Measurements from ENCODE around the gene B3GAT3.
A peak's percentile ranks its signal among the peaks of the same experiment; 100 is the strongest.
"Not testable (repeated sequence)": the region's sequence is repeated elsewhere in the genome, so short reads cannot be mapped to it uniquely, and the experiment has no call there.

Gene B3GAT3

DNA sequence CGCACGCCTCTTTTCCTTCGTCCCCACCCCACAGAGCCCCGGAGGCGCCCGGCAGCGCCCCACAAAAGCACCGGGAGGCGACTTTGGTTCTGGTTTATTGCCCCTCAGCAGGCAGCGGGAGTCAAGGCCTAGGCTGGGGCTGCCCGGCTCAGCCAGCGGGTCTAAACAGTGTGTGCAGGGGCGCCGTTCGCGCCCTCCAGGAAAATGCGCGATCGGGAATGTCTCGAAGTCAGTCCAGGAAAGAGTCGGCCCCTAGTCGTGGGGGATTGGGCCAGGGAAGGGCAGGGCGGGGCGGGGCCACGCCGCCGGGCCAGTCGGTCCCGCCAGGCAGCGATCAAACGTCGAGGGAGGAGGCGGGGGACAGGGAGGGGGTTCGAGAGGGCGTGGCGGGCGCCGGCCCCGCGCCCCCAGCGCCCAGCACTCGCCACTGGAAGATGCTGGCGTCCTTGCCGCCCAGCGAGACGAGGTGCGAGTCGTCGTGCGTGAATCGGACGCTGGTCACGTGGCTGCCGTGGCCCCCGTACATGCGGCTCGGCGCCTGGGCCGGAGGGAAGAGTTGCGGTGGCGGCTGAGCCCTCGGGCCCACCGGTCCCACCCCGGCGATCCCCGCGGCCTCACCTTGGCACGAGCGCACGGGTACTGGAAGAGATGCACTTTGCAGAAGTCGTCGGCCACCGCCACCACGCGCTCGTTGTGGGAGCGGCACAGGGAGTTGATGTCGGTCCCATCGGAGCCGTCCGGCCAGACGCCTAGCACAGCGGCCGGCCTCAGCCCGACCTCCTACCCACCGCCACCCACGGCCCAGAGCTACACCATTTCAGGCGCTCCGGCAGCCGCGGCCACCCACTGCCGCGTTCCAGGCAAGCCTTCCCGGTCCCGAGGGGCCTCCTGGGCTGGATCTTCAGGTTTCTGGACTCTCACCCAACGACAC is 19.4 kb downstream of the B3GAT3 start:
- peak; percentile 73 for DNase-seq

DNA sequence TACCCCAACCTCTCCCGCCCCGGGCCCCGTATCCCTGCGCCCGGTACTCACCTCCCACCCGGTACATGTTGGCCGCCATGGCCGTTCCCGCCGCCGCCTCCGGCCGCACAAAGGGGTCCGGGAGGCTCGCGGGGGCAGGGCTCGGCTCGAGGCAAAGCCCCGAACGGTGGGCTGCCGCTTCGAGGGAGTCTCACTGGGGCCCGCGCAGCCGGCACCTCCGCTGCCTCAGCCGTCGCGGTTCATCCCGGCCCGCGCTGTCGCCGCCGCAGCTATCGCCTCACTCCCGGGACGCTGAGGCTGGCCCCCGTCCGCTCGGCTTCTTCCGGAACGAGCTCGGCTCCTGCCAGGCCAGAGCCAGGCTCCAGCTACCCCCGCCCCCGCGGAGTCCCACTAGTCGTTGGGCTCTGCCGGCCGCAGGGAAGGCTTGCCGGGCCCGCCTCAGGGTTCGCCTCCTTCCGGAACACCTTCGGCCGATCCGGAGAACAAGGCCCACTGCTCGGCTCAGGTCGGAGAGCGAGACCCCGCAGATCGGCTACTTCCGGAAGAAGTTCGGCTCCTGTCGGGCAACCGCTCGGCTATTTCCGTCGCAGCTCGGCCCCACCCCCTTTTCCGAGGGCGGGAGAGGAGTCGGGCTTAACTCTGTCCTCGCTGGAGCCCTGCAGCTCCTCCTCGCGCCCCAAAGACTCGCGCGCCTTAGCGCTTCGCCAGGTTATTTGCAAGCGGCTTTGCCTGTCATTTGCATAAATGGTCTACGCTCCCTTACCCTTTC is 20.2 kb downstream of the B3GAT3 start, which contains the start of gene MTA2:
Gene MTA2, minus strand, starts transcription at position 494 of the 769 bp plus-strand sequence. Its CDS starts 415 bp downstream, at position 79.
- DNase-seq, result peak; percentile 100

DNA sequence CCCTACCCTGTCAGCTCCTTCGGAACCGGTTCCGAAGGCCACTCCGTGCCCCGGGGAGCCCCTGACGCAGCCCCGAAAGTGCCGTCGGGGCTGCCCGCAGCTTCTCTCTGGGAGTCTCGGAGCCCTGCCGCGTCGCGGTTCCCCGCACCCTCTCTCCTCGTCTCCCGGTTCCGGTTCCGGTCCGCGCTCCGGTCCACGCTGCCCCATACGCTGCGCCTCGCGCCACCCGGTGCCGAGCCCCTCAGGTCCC is 20.7 kb downstream of the B3GAT3 start:
- DNase-seq, result no peak

DNA sequence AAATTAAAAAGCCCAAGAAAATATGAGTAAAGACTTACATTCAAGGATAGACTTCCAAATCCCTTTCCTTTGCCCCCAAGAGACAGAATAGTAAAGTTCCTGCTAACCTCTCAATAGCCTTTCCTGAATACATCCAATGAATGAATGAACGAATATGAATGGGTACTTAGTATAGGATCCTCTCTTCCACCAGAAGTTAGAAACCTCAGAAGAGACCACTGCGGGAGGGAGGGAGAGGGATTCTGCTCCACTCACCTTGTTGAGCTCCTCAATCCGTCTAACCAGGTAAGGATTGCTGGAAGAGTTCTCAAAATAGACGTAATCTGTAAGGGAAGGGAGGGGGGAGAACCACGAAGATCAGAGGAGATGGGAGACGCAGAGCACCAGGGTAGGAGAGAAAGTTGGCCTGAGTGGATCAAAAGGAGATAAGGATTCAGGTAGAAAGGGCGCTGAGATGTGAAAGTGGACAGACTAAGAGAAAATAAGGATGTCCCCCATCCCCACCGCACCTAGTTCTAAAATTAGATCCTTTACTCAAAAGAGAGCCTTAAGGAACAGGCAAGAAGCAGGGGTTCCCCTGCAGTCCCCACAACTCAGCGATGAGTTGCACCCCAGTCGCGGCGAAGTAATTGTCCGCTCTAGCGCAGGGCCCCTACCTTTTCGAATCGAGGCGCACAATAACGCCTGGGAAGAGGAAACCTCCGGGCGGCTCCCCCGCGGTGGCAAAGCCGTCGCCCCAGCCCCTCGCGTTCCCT is 21.2 kb downstream of the B3GAT3 start:
- DNase-seq, result no peak

DNA sequence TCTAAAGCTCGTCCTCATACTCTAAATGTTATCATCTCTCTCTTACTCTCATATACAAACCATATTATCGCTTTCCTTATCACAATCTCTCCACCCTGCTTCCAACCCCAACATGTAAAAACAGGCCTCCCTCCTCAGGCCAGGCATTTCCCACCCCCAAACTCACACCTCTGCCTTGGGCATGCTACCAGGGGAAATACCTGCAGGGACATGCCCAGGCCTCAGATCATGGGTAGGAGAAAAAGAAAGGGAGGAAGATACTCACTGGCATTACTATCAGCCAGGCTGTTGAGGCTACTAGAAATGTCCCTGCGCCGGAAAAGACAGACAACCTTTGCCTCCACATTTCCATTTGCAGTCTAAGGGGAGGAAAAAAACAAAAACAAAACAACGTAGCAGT is 21.9 kb downstream of the B3GAT3 start:
- no peak for DNase-seq

DNA sequence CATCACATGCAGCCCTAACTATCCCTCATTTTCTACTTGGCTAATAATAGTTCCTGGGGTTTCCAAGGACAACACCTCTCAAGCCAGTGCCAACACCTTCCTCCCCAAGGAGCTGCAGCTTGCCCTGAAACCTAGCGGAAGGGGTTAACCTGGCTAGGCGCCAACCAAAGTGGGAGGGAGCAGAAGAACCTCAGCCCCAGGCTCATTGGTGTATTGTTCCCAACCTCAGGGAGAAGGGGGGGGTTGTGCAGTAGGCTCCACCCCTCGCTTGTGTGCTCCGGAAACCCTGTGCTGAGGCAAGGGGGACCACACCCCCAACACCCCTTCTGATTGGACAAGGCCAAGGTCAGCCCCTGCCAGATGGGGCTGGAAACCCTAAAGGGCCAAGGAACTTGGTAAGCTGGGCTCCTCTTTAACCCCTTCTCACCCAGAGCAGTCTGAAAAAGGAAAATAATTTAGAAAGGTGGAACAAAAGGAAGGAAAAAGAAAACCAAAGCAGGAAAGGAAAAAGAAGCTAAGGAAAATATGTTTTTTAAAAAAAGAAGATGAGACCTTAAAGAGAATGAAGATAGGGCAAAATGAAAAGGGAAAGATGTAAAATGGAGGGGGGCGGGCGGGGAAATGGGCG is 22.6 kb downstream of the B3GAT3 start:
- peak; percentile 24 for DNase-seq

DNA sequence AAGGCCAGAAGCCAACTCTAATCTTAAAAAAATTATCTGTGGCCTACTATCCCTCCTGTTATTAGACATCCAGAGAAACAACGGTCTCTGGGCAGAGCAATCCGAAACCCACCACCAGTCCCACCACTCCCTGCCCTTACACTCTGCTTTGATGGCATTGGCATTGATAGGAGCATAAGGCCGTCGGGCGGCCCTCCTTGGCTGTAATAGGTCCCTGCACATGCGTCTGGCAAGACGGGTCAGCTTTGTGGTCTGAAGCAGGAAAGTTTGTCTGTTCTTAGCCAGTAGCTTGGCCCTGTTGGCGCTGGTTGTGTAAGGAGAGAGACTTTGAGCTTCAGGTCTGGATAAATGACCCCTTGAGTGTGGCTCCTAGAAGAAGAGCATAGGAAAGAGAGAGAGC is 26.7 kb downstream of the B3GAT3 start:
- no peak for DNase-seq

DNA sequence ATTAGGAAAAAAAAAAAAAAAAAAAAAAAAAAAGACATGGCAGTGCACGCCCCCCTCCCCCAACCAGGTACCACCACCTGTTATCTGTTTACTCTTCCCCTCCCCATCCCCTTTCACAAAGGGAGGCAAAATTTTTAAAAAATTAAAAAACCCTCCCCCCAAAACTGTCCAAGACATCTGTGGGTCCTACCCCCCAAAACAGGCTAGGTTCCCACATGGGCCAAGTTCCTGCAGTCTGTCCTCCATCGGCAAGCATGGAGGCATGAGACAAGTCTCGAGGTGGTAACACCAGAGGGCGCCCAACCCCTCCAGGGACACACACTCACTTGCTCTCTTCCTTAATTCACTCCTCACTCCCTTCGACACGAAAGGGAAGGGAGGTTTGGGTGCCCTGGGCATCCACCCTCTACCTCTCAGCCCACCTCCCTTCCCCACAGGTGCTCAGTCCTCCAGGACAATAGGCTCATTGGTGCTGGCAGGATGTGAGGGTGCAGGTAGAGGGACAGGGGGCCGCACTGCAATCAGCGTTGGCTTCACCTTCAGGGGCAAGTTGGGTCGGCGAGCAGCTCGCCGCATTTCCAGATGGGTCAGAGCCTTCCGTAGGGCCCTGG is 28.2 kb downstream of the B3GAT3 start:
- DNase-seq, result peak; percentile 37

DNA sequence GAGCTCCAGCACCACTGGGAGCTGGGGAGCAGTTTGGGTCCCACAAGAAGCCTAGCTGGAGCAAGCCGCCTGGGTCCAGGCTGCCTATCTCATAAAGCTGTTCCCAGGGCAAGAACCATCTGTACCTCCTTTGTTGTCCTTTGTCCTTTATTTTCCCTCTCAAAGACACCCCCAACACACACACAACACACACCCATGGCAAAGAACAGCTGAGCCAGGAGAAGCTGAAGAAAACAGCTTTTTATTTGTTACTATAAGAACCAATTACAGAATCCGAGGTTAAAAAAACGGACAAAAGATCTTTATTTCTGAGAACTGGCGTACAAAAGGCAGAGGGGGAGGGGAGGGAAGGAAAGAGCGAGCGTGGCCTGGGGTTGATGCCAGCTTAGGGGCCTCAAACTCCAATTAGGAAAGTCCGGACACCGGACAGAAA is 28.8 kb downstream of the B3GAT3 start:
- DNase-seq, result no peak

DNA sequence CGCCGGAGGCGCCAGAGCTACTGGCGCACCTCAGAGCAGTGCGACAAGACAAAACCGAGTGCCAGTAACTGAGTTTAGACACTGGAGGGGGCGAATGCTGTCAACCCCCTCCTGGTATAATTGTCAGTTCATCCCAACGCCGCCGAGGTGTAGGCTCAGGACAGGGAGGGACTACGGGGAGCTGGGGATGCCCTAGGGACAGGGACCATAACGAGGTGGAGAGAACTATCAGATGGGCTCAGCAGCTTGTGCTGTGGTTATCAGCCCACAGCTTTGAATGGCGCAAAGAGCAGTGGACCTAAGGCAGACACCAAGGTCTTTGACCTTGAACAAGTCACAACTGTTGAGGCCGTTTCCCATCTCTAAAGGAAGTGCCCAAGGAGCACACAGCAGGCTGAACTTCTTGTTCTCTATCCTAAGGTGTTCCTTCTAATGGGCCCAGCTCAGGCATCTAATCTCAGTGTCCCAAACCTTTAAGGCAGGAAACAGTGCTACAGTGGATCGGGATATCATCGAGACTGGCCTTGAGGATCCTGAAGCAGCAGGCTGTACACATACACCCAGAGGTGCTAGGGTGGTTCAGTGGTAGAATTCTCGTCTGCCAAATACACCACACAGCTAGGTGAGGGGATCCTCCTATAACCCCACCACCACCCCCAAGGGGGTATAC is 29.5 kb downstream of the B3GAT3 start:
- DNase-seq, result no peak

DNA sequence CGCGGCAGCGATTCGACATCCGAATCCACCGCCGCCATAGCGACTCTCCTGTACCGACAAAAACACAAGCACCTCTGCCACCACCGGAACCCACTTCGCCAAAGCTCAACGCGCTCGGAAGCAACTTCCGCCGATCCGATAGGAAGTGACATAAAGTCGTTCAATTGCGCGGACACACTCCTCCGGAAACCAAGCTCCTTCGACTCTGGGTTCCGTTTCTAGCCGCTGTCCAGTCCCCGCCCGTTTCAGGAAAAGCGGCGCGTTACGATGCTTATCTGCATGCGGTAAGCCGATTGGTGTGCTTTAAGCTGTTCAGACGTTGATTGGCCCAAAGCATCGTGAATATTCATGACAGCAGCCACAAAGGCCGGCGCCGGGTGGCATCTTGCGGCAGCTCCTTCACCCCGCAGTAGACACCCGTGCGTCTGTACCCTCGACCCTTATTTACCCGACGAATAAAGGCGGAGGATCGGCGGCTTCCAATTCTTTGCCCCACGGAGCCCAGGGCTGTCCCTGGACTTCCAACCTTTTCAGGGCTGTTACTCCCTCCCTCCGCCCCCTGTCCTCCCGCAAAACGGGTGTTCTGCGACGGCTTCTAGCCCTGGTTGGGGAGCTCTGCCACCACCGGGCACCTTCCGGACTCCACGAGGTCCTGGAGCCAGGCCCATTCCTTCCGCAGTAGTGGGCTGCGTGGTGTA is 30.2 kb downstream of the B3GAT3 start, which contains the start of gene TUT1:
Gene TUT1, minus strand, starts transcription at position 76 of the 698 bp plus-strand sequence. Its CDS starts 38 bp downstream, at position 38.
- DNase-seq, result peak; percentile 100

DNA sequence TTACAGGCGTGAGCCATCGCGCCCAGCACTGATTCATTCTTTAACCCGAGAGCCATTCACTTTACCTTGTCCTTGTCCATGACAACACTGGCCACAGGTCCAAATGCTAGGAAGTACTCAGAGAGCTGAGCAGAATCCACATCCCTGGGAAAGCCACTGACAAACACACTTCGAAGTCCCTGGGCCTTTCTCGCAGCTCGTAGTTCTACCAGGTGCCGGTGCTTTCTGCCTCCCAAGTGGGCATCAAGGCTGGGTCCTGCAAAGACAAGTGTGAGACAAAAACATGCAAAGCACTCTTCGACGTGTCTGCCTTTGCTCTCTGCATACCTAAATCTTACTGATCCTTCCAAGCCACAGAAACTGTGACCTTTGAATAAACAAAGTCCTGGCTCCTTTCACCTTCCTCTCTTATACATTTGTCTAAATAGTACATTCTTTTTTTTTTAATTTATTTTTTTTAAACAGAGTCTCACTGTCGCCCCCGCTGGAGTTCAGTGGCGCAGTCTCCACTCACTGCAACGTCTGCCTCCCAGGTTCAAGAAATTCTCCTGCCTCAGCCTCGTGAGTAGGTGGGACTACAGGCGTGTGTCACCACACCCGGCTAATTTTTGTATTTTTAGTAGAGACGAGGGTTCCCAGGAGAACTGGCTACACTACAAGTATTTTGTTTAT is 32.7 kb downstream of the B3GAT3 start:
- DNase-seq, result no peak

DNA sequence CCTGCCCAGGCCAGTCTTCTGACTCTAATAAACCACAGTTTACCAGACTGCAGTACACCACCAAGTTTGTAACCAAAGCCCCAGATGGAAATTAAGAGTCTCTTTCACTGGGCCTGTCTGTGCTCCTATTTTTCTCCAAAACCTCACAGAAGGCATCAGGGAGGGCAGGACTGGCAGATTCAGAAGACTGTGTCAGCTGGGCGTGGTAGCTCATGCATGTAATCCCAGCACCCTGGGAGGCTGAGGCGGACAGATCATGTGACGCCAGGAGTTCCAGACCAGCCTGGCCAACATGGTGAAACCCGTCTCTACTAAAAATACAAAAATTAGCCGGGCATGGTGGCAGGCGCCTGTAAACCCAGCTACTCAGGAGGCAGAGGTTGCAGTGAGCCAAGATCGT is 36.4 kb downstream of the B3GAT3 start:
- DNase-seq, result not testable (repeated sequence)

DNA sequence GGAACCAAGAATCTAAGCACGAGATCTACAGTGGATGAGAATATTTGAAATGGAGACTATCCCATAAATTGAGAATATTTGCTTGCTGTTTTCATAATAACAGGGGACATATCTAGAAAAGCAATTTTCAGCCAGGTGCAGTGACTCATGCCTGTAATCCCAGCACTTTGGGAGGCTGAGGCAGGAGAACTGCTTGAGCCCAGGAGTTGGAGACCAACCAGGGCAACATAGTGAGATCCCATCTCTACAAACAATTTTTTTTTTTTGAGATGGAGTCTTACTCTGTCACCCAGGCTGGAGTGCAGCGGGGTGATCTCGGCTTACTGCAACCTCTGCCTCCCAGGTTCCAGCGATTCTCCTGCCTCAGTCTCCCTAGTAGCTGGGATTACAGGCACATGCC is 40.1 kb downstream of the B3GAT3 start:
- not testable (repeated sequence) for DNase-seq

DNA sequence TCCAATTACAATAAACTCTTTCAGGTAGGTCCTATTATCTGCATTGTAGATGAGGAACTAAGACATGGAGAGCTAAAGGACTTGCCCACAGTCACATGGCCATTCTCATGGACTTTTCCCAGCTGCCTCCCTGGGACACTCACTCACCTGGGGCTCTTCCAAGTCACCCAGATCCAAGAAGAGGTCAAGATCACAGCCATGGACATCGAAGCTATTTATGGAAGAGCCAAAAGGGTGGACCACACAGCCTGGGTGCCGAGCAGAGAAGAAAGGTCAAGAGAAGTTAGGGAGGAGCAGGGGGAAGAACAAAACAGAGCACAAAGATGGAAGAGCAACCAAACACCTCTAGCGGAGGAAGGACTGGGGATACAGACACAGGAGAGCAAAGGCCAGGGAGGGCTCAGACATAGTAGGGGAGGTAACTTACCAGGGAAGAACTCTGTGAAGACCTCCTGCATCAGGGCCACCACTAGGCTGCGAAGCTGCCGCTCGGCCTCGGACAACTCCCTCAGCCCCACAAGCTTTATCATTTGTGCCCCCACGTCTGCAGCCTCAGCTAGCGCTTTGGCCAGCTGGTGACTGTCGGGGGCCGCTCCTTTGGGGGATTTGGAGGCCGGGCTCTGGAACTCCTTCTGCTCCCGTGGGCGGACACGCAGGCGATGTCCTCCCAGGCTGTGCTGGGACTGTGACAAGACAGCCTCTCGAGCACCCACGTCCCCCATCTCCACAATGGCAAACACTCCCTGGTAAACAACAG is 40.6 kb downstream of the B3GAT3 start:
- DNase-seq, result no peak

DNA sequence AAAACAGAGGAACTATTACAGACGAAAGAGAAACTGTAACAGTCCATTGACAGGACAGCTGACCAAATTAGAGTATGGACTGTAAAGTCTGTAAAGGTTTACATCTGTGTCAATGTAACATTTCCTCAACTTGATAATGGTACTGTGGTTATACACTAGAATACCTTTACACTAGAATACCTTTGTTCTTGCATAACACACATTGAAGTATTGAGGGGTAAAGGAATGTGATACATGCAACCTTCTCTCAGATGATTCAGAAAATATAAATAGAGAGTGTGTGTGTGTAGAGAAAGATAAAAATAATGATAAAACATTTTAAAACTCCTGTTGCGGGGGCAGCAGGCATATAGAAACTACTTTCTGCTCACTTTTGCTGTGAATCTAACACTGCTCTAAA is 42.5 kb downstream of the B3GAT3 start:
- no peak for DNase-seq

DNA sequence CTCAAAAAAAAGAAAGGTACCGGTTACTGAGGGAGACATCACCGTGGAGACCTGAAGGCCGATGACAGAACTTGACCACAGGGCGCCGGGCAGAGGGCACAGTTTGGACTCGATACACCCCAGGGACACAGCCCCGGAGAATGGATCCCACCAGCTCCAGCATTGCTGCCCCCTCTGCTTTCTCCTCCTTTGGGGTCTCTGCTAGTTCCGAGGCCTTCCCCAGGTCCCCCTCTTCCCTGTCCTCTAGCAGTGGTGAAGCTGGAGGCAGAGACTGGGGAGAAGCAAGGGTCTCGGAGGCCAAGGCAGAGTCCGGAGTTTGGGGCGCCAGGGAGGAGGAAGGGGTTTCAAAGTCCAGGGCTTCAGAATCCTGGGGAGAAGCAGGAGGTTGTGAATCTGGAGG is 43.2 kb downstream of the B3GAT3 start:
- no peak for DNase-seq

DNA sequence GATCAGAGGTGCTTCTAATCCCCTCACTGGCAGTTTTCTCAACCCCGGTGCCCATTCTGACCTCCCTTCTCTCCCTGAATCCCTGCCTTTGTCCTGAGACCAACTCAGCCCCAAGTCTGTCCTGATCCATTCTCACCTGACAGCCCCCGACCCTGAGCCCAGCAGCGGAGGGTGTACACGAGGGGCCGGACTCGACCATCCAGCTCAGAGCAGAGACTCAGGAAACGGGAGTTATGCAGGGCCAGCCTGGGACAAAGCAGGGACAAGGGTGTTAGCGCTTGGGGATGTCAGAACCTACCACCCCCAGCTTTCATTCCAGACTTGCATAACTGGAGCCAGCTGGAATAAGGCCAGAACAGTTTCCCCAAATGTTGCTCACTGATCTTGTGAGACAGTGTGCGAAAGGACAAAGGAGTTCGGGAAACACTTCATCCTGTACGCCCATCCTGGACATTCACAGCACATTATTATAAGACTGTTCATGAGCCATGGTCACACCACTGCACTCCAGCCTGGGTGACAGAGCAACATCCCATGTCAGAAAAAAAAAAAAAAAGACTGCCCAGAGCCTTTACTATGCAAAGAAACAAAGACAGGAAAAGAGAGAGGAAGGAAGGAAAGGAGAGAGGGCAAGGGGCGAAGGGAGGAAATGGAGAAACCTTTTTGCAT is 44.6 kb downstream of the B3GAT3 start:
- DNase-seq, result no peak

DNA sequence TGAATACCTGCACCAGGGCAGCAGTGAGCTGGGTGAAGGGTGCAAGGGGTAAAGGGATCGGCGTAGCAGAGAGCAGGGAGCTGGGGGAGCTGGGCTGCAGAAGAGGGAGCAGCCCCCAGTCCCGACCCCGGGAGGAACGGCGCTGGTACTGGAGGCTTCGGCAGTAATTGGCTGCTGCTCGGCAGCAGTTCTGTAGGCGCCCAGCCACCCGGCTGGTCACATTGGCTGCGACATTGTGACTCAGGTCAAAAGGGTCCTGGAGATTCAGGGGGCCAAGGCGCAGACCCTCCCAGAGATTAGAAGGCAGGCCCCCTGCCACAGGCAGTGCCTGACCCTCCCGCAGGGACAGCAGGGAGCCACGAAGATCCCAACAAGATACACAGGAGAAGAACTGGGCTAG is 45.9 kb downstream of the B3GAT3 start:
- DNase-seq, result no peak

All from NCI-H1092 (cell line).